Pancreas (tissue), 10 donors: ENCODE measurements around the gene COPS3. TPM values are rescaled to one million over a fixed set of nuclear protein-coding genes. Genes with fewer than 3 reads are reported as not detected.

ENCODE experiments used
- ATAC-seq, 4 donors: fragments of 200-7000 bp; cut with Tn5 transposase; one replicate each; pipeline versions ENCODE4 v1.8.0 to v1.9.1; 2020; ENCODE audit warnings: mild to moderate bottlenecking in 4 of 4, moderate library complexity in 4 of 4
- DNase-seq, 6 donors: peaks; one replicate each; pipeline ENCODE4 v3.0.0-alpha.2; 2020
- FAIRE-seq: peaks from 2 replicates; lab custom pipeline; 2012; peaks lifted over from hg19 to GRCh38; lab: Jason Lieb, UNC
- H3K27ac ChIP-seq, 4 donors: fragments of 200-600 bp; sonication (generic); 1 replicate in 3 of 4; 2 replicates in 1 of 4; pipeline versions ENCODE4 v1.5.0 to v1.8.0; 2020
- H3K27me3 ChIP-seq, 4 donors: fragments of 200-600 bp; one replicate each; pipeline ENCODE4 v1.8.0; 2021
- H3K36me3 ChIP-seq, 3 donors: fragments of 200-600 bp; sonication (generic) in 1 of 3; one replicate each; pipeline versions ENCODE4 v1.5.0 to v1.8.0; 2020 to 2021
- H3K4me1 ChIP-seq, 3 donors: fragments of 200-600 bp; one replicate each; pipeline ENCODE4 v1.8.0; 2021
- H3K4me3 ChIP-seq, 4 donors: fragments of 200-600 bp; sonication (generic) in 2 of 4; one replicate each; pipeline versions ENCODE4 v1.5.0 to v1.8.0; 2020 to 2021
- H3K9me3 ChIP-seq, 4 donors: fragments of 200-600 bp; one replicate each; pipeline ENCODE4 v1.8.0; 2021
- CTCF ChIP-seq, 4 donors: fragments of 200-600 bp; sonication (generic) in 3 of 4; IDR thresholded peaks; one replicate each; pipeline versions ENCODE4 v1.5.0 to v1.8.0; 2021; ENCODE audit warnings: antibody characterized with exemption in 4 of 4
- WGBS, 2 donors: extraction: QIAGEN DNeasy Blood & Tissue Kit; methylation state at CpG; one replicate each; pipeline ENCODE4 v1.1.7; 2013; 5-methylcytosine and 5-hydroxymethylcytosine counted together
- intact Hi-C, 3 donors: fragments of 100-400 bp; cut with DNase I; formaldehyde crosslinking; loops; one replicate each; pipeline versions ENCODE4 v1.11.1 to v1.14.2; 2022
- polyA plus RNA-seq, 2 donors: library from polyadenylated mRNA; stranded (reverse); fragments of 200-250 nt; gene quantifications; one replicate each; pipeline ENCODE4 v1.2.3, GENCODE V29; 2013
- total RNA-seq, 6 donors: library from RNA; stranded (reverse); fragmentation: NEBNext Ultra II Directional in 4 of 6; extraction: Animal tissue kit (Norgen Biotek cat#: 25700) in 4 of 6; gene quantifications; one replicate each; pipeline versions ENCODE4 v1.2.1 to v1.2.4, GENCODE V29; 2021 to 2023
- donor health status: healthy with polysubstance abuse.
- donor health status: DM: no; HTN: no; CAD: no; lungs with moderate emphysema.
- donor health status: DM: no; HTN: no; CAD: no.
- donor health status: control.
- donor health status: control.
- donor health status: Bipolar disorder and iron deficiency.
- donor health status: DM: yes; HTN: yes; CAD: no.
- donor health status: DM: no; HTN: no; CAD: no.
- donor health status: DM: no; HTN: no; CAD: no.
- donor health status: DM: yes; HTN: yes; CAD: no.

The COPS3 gene
- total RNA-seq (10 to 100 TPM; 24.7 to 51.1 (median 31.5) TPM), polyA plus RNA-seq (10 to 100 TPM; 17.6 to 37.9 TPM)

GRCh38 chr17:17280613-17281549, at the start of gene COPS3:
Gene COPS3 (minus strand): TSS chr17:17281246. CDS start chr17:17281186, 60 bp downstream.
- 0 to 1% methylated on average over 76 to 80 of the region's 80 CpGs for WGBS, 2 donors
- H3K27ac ChIP-seq = peak within 1 kb of the TSS; percentile 92 to 99 (median 94)
- H3K27me3 ChIP-seq = no peaks in the 10 kb centered on the region
- FAIRE-seq = peak; percentile 17
- intact Hi-C loops = no loop called here
- H3K36me3 ChIP-seq = peaks cover 0 to 2% (median 2%) of the 10 kb centered on the region in 3 donors
- no peak for TF ChIP-seq CTCF (IDR thresholded peaks at IDR 0.05)
- peak within 1 kb of the TSS; percentile 63 to 100 (median 98) for H3K4me3 ChIP-seq
- DNase-seq = peak; percentile 97 to 99 (median 98)
- ATAC-seq = peak; percentile 95 to 98 (median 96)
- H3K4me1 ChIP-seq = peaks cover 0 to 20% (median 12%) of the 10 kb centered on the region in 3 donors
- H3K9me3 ChIP-seq = no peaks in the 10 kb centered on the region

GRCh38 chr17:17328251-17328650, 47.2 kb upstream of the COPS3 start:
- no peak for TF ChIP-seq CTCF (IDR thresholded peaks at IDR 0.05)
- H3K36me3 ChIP-seq = no peaks in the 10 kb centered on the region
- no peak overlapping the region for H3K27ac ChIP-seq
- DNase-seq (peak in 1 of 6 donors; percentile 25), FAIRE-seq (no peak), ATAC-seq (no peak)
- H3K27me3 ChIP-seq = no peaks in the 10 kb centered on the region
- H3K4me1 ChIP-seq = no peaks in the 10 kb centered on the region
- intact Hi-C loops = no loop called here
- H3K4me3 ChIP-seq = no peak overlapping the region
- no peaks in the 10 kb centered on the region for H3K9me3 ChIP-seq
- 79 to 88% methylated on average over 8 of the region's 8 CpGs for WGBS, 2 donors

GRCh38 chr17:17326275-17326875, 45.3 kb upstream of the COPS3 start:
- Histone ChIP-seq H3K4me1 (no peaks in the 10 kb centered on the region), H3K36me3 (no peaks in the 10 kb centered on the region), H3K9me3 (no peaks in the 10 kb centered on the region), H3K27ac (no peak overlapping the region), H3K27me3 (no peaks in the 10 kb centered on the region), H3K4me3 (no peak overlapping the region)
- peak in 1 of 6 donors; percentile 36 for DNase-seq
- TF ChIP-seq CTCF (IDR thresholded peaks at IDR 0.05) = no peak
- intact Hi-C loops = no loop called here
- no peak for FAIRE-seq
- WGBS, 2 donors = 90 to 95% methylated on average over 13 of the region's 13 CpGs
- ATAC-seq = no peak

- H3K9me3 ChIP-seq = no peaks in the 10 kb centered on the region
- ATAC-seq = no peak
- H3K4me3 ChIP-seq = no peak overlapping the region
- intact Hi-C loops = no loop called here
- no peak for FAIRE-seq
- no peak for TF ChIP-seq CTCF (IDR thresholded peaks at IDR 0.05)
- no peaks in the 10 kb centered on the region for H3K27me3 ChIP-seq
- H3K36me3 ChIP-seq = no peaks in the 10 kb centered on the region
- WGBS, 2 donors = 78 to 86% methylated on average over 9 of the region's 9 CpGs
- H3K4me1 ChIP-seq = no peaks in the 10 kb centered on the region
- DNase-seq = peak in 1 of 6 donors; percentile 29
- H3K27ac ChIP-seq = no peak overlapping the region
These were observed 44.8 kb upstream of the COPS3 start for GRCh38 chr17:17325816-17326215.
